NCI-H2081 treated with DMSO at 0.1 percent for 48 hours (cell line): Measurements from ENCODE around the gene CTNNA3.

Experiments
- DNase-seq: peaks from one replicate; lab custom pipeline; 2025; lab: John Stamatoyannopoulos, UW

The CTNNA3 gene

GRCh38 chr10:65940816-65941662 is 1755.0 kb downstream of the CTNNA3 start:
- no peak for DNase-seq

- DNase-seq = no peak
Observed at GRCh38 chr10:65940105-65940504, 1755.9 kb downstream of the CTNNA3 start.

- no peak for DNase-seq
Observed at GRCh38 chr10:65931291-65932070, 1764.5 kb downstream of the CTNNA3 start.

- DNase-seq = no peak
Observed at GRCh38 chr10:65911151-65911835, 1784.7 kb downstream of the CTNNA3 start.

DNA sequence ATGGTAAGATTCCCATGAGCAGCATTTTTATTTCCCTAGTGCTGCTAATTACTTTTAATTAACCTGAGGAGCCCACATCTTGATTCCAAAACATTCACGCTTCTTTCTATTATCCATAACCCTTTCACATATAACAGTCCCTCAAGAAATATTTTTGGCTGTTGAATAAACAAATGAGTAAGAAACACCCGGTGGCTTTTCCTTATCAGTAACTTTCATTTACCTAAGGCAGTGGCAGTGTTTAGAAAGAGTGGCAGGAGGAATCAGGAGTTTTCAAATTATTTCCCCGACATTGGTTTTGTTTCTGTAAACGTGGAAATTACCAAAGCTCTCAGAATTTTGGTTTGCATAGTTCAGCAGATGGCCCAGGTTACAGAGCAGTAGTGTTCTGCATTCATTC is 1785.8 kb downstream of the CTNNA3 start:
- no peak for DNase-seq

DNA sequence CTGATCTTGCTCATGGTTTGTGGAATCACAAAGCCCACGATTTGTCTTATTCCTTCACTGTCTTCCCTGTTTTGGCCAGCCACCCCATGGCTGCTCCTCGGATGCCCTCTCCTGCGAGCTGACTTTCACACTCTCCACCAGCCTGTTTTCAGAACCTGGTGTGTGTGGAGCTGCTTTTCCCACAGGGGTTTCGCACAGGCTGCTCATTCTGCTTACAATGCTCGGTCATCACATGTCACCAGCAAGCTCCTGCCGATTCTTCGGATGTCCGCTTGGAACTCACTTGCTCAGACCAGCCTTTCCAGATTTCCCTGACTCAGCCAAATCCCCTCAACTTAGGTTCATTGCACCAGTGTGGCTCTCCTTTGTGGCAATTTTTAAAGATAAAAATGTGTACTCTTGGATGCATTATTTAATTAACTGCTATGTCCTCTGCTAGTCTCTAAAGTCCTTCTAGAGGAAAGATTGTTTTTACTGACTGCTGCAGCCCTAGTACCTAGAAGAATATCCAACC is 1788.7 kb downstream of the CTNNA3 start:
- no peak for DNase-seq

GRCh38 chr10:65903620-65904019 is 1792.4 kb downstream of the CTNNA3 start:
- no peak for DNase-seq

GRCh38 chr10:65900271-65900670 is 1795.7 kb downstream of the CTNNA3 start:
- no peak for DNase-seq

DNA sequence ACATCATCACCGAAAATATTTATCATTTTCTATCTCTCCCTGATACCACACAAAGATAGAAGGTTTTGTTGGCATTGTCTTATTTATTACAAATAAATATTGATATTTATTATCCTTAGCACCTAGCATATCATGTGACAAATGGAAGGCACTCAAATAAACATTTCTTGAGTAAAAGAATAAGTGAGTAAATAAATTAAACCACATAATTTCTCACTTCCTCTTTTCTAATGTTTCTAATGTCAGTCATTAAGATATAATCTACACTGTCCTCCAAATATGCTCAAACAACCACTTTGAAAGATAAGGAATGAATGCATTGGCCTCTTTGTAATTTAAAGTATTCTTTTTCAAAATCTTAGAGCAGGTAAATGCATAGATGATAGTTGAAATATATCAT is 1797.9 kb downstream of the CTNNA3 start:
- DNase-seq = no peak

DNA sequence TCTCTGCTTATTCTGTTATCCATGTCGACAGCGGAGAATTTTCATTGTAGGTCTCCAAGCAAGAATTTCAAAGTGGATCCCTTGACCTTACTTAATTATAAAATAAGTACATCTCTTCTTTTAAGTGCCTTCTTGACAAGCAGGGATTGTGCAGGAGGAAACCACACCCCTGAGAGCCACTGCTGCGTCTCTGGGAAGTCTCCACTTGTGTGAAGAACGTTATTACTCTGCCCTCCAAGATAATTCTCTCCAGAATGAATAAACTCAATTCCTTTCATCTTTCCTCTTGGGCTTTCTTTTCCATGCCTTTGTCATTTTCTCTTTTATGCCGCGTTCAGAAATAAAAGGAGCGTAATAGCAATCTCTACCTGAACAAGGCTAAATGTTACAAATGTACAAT is 1801.0 kb downstream of the CTNNA3 start:
- DNase-seq = no peak

- DNase-seq = no peak
Observed at GRCh38 chr10:65894379-65894778, 1801.6 kb downstream of the CTNNA3 start.

DNA sequence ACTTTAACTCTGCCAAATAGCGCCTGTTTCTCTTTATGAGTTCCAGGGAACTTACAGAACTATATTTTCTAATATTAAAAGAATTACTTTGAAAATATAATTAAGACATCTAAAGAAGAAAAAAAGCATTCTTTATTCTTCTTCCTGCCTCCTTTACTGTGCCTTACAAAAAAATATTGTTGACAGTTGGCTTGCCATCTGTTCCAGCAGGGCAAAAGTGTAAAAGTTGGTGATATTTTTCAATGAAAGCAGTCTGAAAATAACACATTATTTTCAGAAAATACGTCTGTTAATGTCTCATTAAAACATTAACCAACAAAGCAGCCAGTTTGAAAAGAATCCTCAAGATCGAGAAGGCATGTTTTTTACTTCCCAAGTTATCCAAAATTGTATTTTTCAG is 1802.3 kb downstream of the CTNNA3 start:
- no peak for DNase-seq

- no peak for DNase-seq
Observed at GRCh38 chr10:65892284-65892683, 1803.7 kb downstream of the CTNNA3 start.

DNA sequence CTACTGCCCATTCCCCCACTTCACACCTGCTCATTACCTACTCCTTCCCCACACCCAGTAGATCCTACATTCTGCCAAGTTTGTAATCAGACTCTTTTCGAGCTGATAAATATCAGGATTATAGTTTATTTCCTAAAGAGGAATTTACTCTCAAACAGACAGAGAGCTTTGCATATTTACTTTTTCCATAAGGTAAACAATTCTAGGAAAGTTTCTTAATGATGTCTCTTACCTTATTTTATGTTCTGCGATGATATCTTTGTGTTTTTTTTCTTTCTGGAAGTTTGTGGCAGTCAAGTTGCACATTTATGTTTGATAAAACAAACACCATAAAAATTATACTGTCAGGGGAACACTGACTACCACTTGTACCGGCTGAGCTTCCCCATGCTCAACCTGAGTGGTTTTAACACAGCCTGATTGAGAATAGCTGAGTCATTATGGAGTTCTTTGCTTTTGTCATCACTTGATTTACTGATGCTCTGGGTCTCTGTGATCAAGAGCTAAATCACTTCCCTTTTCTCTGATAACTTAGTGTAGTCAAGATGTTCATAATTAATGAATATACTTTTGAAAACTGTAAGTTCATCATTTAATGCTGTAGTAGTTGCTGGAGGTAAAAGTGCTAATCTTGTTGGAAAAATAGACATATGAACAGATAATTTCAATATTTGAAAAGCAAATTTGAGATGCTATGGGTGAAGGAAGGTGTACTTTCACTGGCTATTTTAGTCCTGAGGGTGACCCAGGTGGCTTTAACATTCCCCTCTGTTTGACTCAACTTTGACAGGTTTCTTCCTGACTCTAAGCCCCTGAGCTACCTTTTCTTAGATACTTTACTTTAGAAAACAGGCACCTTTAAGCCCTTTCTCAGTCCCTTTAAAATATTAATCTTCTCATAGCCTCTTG is 1804.7 kb downstream of the CTNNA3 start:
- no peak for DNase-seq

- DNase-seq = no peak
Observed at GRCh38 chr10:65864529-65864928, 1831.5 kb downstream of the CTNNA3 start.

DNA sequence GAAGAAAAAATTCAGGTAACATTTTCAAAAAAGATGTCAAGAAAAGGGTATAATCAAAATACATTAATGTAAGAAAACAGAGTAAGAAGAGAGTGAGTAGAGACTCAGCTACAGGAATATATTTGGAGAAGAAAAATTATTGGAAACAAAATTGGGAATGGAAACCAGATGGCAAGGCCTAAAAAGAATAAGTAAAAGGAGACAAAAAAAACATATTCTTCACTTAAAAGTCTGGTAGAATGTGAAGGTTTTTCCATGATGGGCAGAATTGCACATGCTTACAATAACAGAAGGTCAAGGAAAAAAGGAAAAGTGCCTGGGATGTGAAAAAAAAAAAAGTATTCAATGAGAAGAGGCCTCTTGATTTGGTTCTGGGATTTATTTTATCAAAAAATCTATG is 1832.0 kb downstream of the CTNNA3 start:
- no peak for DNase-seq
